ENCODE data around the gene TBC1D2B.

DNA sequence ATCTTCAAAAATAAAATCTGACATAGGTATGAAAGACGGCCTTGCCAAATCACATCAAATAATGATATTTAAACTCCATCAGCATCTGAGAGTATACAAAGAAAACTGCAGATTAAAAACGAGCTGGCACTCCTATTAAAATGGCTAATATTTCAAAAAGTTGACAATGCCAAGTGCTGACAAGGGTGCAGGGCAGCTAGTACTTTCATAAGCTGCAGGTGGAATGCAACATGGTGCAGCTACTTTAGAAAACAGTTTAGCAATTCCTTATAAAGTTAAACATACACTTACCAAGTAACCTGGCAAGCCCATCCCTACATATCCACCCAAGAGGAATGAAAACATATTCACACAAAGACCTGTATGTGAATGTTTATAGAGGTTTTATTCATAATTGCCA, 23.0 kb downstream of the TBC1D2B start:
- TF ChIP-seq, protein P1, sequence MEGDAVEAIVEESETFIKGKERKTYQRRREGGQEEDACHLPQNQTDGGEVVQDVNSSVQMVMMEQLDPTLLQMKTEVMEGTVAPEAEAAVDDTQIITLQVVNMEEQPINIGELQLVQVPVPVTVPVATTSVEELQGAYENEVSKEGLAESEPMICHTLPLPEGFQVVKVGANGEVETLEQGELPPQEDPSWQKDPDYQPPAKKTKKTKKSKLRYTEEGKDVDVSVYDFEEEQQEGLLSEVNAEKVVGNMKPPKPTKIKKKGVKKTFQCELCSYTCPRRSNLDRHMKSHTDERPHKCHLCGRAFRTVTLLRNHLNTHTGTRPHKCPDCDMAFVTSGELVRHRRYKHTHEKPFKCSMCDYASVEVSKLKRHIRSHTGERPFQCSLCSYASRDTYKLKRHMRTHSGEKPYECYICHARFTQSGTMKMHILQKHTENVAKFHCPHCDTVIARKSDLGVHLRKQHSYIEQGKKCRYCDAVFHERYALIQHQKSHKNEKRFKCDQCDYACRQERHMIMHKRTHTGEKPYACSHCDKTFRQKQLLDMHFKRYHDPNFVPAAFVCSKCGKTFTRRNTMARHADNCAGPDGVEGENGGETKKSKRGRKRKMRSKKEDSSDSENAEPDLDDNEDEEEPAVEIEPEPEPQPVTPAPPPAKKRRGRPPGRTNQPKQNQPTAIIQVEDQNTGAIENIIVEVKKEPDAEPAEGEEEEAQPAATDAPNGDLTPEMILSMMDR (IDR thresholded peaks at IDR 0.05), result no peak
- TF ChIP-seq POLR2AphosphoS5 (IDR thresholded peaks at IDR 0.05), result no peak
- TF ChIP-seq POLR2A (IDR thresholded peaks at IDR 0.05), result no peak
- no peak for TF ChIP-seq EP300 (IDR thresholded peaks at IDR 0.05)

All from upper lobe of left lung (tissue), 4 donors.